A673 (cell line): ENCODE results near the gene FLT4. TPM values are rescaled to one million over a fixed set of nuclear protein-coding genes. Genes with fewer than 3 reads are reported as not detected.

ENCODE experiments used
- BruUV-seq: library from RNA; stranded (reverse); fragments of 400-500 nt; replicated peaks from 2 replicates; lab custom pipeline; 2021; lab: Mats Ljungman, UMichigan
- CTCF ChIA-PET: fragments of 300-600 bp; sonication (Branson Sonifier 250); formaldehyde crosslinking; loops from one replicate; lab custom pipeline; 2022; ENCODE audit warnings: antibody characterized with exemption; lab: Charles Lee
- POLR2A ChIA-PET: fragments of 300-600 bp; sonication (Branson Sonifier 250); formaldehyde crosslinking; loops from one replicate; lab custom pipeline; 2022; ENCODE audit warnings: antibody characterized with exemption; ENCODE audit not compliant: low non-redundant PET; lab: Charles Lee
- DNase-seq: peaks from one replicate; pipeline ENCODE4 v3.0.0-alpha.2; 2015; ENCODE audit warnings: low spot score
- H3K27ac ChIP-seq: fragments of 200-600 bp; sonication (generic); 2 replicates; pipeline ENCODE4 v1.5.1; 2016; ENCODE audit warnings: mixed run types, low read depth, mild to moderate bottlenecking, mixed read lengths, antibody characterized with exemption, low read length; ENCODE audit not compliant: poor library complexity, severe bottlenecking
- H3K27me3 ChIP-seq: fragments of 200-600 bp; sonication (generic); replicated peaks from 2 replicates; pipeline ENCODE4 v1.6.1; 2017; ENCODE audit warnings: mixed run types, low read depth, mild to moderate bottlenecking, mixed read lengths, antibody characterized with exemption, low read length; ENCODE audit not compliant: insufficient read depth, poor library complexity
- H3K36me3 ChIP-seq: fragments of 200-600 bp; sonication (generic); 2 replicates; pipeline ENCODE4 v1.6.1; 2016; ENCODE audit warnings: mixed run types, mild to moderate bottlenecking, mixed read lengths, antibody characterized with exemption, low read length; ENCODE audit not compliant: insufficient read depth, poor library complexity, severe bottlenecking
- H3K4me1 ChIP-seq: fragments of 200-600 bp; sonication (generic); 2 replicates; pipeline ENCODE4 v1.6.1; 2017; ENCODE audit warnings: mixed run types, mild to moderate bottlenecking, mixed read lengths, antibody characterized with exemption, low read length; ENCODE audit not compliant: insufficient read depth, poor library complexity, severe bottlenecking
- H3K4me3 ChIP-seq: fragments of 200-600 bp; sonication (generic); 2 replicates; pipeline ENCODE4 v1.5.1; 2016; ENCODE audit warnings: low read depth, mixed run types, mild to moderate bottlenecking, mixed read lengths, low read length; ENCODE audit not compliant: poor library complexity, severe bottlenecking
- H3K9me3 ChIP-seq: fragments of 200-600 bp; sonication (generic); 2 replicates; pipeline ENCODE4 v1.6.1; 2016; ENCODE audit warnings: mixed run types, low read depth, mild to moderate bottlenecking, mixed read lengths, antibody characterized with exemption, low read length; ENCODE audit not compliant: poor library complexity, severe bottlenecking
- EZH2 ChIP-seq: fragments of 200-600 bp; sonication (generic); IDR thresholded peaks from 2 replicates; pipeline ENCODE4 v1.6.1; 2017; ENCODE audit warnings: borderline replicate concordance, low read depth, mild to moderate bottlenecking, mixed read lengths, antibody characterized with exemption, low read length; ENCODE audit not compliant: poor library complexity, severe bottlenecking
- intact Hi-C: fragments of 100-400 bp; cut with micrococcal nuclease; formaldehyde crosslinking; loops from one replicate; pipeline ENCODE4 v1.10.0; 2022; ENCODE audit not compliant: unreplicated experiment
- total RNA-seq: library from RNA; stranded (reverse); gene quantifications from 2 replicates; pipeline ENCODE4 v1.2.3, GENCODE V29; 2021
- TF ChIP-seq, protein P1 (sequence below): fragments of 300-800, 200-600 bp; sonication (generic); conservative IDR thresholded peaks from 2 replicates; pipeline ENCODE4 v1.5.1; 2017; ENCODE audit warnings: low read depth, mild to moderate bottlenecking, antibody characterized with exemption, low read length, moderate library complexity, mixed read lengths

FLT4 gene
- total RNA-seq, 1 experiment from 2014 or later = 8.6 TPM

DNA sequence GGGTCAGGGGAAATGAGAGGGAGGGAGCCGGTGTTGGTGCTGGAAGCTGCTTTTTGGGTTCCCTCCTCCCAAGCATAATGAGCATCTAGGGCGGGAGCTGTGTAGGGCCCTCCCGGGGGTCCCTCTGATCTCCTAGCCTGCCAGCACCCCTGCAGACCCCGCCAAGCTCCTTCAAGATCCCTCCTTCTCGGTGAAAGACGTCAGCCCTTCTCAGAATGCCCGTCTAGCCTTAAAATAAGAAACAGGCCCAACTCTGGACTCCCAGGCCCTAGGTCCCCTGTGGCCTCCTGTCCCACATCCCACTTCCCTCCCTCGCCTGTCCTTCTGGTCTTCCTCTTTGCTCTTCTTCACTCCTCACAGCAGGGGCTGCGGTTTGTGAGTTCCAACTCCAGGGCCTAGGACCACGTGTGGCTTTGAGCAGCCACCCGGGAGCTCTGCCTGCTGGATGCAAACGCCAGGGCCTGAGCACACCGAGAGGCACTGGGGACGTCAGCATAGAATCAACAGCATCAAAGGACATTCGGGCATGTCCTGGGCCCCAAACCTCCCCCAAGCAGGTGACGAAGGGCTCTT, 49.3 kb downstream of the FLT4 start:
- Histone ChIP-seq H3K4me3 (no peak overlapping the region), H3K9me3 (no peaks in the 10 kb centered on the region), H3K27me3 (no peaks in the 10 kb centered on the region), H3K36me3 (no peaks in the 10 kb centered on the region), H3K4me1 (no peaks in the 10 kb centered on the region), H3K27ac (no peak overlapping the region)
- intact Hi-C loops = no loop called here
- CTCF ChIA-PET = no interaction called here
- POLR2A ChIA-PET = no interaction called here
- no peak for TF ChIP-seq EZH2
- TF ChIP-seq, protein P1, sequence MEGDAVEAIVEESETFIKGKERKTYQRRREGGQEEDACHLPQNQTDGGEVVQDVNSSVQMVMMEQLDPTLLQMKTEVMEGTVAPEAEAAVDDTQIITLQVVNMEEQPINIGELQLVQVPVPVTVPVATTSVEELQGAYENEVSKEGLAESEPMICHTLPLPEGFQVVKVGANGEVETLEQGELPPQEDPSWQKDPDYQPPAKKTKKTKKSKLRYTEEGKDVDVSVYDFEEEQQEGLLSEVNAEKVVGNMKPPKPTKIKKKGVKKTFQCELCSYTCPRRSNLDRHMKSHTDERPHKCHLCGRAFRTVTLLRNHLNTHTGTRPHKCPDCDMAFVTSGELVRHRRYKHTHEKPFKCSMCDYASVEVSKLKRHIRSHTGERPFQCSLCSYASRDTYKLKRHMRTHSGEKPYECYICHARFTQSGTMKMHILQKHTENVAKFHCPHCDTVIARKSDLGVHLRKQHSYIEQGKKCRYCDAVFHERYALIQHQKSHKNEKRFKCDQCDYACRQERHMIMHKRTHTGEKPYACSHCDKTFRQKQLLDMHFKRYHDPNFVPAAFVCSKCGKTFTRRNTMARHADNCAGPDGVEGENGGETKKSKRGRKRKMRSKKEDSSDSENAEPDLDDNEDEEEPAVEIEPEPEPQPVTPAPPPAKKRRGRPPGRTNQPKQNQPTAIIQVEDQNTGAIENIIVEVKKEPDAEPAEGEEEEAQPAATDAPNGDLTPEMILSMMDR = no peak
- no TSS peak for BruUV-seq
- no peak for DNase-seq

DNA sequence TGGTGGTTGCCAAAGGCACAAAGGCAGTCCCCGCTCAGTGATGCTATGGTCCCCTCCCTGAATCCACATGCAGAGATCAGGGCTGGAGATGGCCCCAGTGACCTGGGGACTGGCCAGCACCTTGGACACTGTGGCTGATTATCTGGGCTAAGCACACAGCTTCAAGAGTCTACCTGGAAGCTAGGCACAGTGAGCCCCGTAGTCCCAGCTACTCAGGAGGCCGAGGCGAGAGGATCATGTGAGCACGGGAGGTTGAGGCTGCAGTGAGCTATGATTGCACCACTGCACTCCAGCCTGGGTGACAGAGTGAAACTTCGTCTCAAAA, 49.8 kb downstream of the FLT4 start:
- ChIA-PET POLR2A (no interaction called here), CTCF (no interaction called here)

DNA sequence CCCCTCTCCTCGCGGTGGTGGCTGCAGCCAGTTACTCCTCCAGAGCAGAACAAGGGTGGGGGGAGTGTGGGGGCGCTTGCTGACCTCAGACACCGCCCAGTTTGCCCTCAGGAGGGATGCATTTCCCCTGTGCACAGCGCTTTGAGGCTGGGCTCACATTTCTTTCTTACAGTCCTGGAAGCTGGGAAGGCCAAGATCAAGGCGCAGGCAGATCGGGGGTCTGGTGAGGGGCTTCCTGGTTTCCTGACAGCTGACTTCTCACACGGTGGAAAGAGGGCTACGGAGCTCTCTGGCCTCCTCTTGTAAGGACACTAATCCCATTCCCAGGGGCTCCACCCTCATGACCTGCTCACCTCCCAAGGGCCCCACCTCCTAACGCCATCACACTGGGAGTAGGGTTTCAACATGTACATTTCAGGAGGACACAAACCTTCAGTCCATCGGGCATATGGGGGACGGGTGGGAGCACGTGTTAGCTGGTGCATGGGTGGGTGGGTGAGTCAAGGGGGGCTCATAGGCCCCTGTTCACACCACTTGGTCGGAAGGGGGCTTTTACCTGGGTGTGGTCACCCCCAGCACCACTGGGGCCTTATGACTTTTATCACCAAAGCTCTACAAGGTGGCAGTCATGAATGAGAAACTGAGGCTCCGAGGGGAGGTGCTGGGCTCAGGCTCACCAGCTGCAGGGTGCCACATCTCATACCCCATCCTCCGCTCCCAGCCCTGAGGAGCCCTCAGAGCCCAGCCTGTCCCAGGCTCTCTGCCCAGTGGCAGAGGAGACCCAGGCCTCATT, 50.4 kb downstream of the FLT4 start:
- TF ChIP-seq EZH2 = no peak
- TF ChIP-seq, protein P1 = no peak
- no peak for DNase-seq
- CTCF ChIA-PET = no interaction called here
- Histone ChIP-seq H3K36me3 (no peaks in the 10 kb centered on the region), H3K9me3 (no peaks in the 10 kb centered on the region), H3K4me3 (no peak overlapping the region), H3K27me3 (no peaks in the 10 kb centered on the region), H3K27ac (no peak overlapping the region), H3K4me1 (no peaks in the 10 kb centered on the region)
- BruUV-seq = no TSS peak
- POLR2A ChIA-PET = no interaction called here
- intact Hi-C loops = no loop called here

More for the DNA sequence above, 49.8 kb downstream of the FLT4 start:
- Histone ChIP-seq H3K4me3 (no peak overlapping the region), H3K4me1 (no peaks in the 10 kb centered on the region), H3K9me3 (no peaks in the 10 kb centered on the region), H3K27me3 (no peaks in the 10 kb centered on the region), H3K27ac (no peak overlapping the region), H3K36me3 (no peaks in the 10 kb centered on the region)
- DNase-seq = no peak
- intact Hi-C loops = no loop called here
- no TSS peak for BruUV-seq
- TF ChIP-seq EZH2 = no peak
- TF ChIP-seq, protein P1 = no peak
